Liver (tissue), 3 donors: ENCODE data around the gene SHF.

Source experiments
- CTCF ChIP-seq: fragments of 150-350 bp; IDR thresholded peaks from 2 replicates; pipeline ENCODE4 v1.5.1; 2017; ENCODE audit warnings: improper control_type of control experiment, low read depth, low read length; ENCODE audit not compliant: missing input control
- EGR1 ChIP-seq, 2 donors: IDR thresholded peaks; 2 replicates each; pipeline ENCODE4 v1.6.1; 2016 to 2018; ENCODE audit warnings: antibody characterized with exemption in 2 of 2, low read depth in 2 of 2
- GABPA ChIP-seq, 2 donors: IDR thresholded peaks in 1 of 2; conservative IDR thresholded peaks in 1 of 2; 2 replicates each; pipeline ENCODE4 v1.6.1; 2016; ENCODE audit warnings: antibody characterized with exemption in 2 of 2, mild to moderate bottlenecking in 1 of 2, moderate library complexity in 1 of 2
- MAX ChIP-seq: IDR thresholded peaks from 2 replicates; pipeline ENCODE4 v1.6.1; 2016; ENCODE audit warnings: antibody characterized with exemption
- RAD21 ChIP-seq, 2 donors: IDR thresholded peaks; 2 replicates each; pipeline ENCODE4 v1.6.1; 2016; ENCODE audit warnings: antibody characterized with exemption in 2 of 2, mild to moderate bottlenecking in 2 of 2
- REST ChIP-seq: IDR thresholded peaks from 2 replicates; pipeline ENCODE4 v1.6.1; 2016; ENCODE audit warnings: antibody characterized with exemption, mild to moderate bottlenecking
- YY1 ChIP-seq: IDR thresholded peaks from 2 replicates; pipeline ENCODE4 v1.6.1; 2016; ENCODE audit warnings: antibody characterized with exemption, mild to moderate bottlenecking
- donor health status: healthy.
- donor health status: healthy.

GRCh38 chr15:45200799-45201556, 13.2 kb upstream of the SHF start:
- TF ChIP-seq CTCF, result no peak
- no peak for TF ChIP-seq GABPA (IDR thresholded peaks at IDR 0.05 in 1 of 2, conservative IDR thresholded peaks at IDR 0.05 in 1 of 2)
- peak; percentile 96 for TF ChIP-seq YY1
- TF ChIP-seq EGR1 (IDR thresholded peaks at IDR 0.05; ENCODE audit: low read depth in 2 of 2), result no peak
- peak; percentile 7 for TF ChIP-seq REST
- no peak for TF ChIP-seq RAD21 (IDR thresholded peaks at IDR 0.05)
- TF ChIP-seq MAX, result peak; percentile 14
